HEK293 (cell line): Measurements from ENCODE around the gene WDR38.

Experiments
- ZBTB8A ChIP-seq: fragments of 450-650 bp; formaldehyde crosslinking; IDR thresholded peaks from 2 replicates; pipeline ENCODE4 v1.5.1; 2016; ENCODE audit warnings: missing biosample characterization, missing genetic modification characterization
- ZNF701 ChIP-seq: fragments of 450-650 bp; formaldehyde crosslinking; IDR thresholded peaks from 2 replicates; pipeline ENCODE4 v1.5.1; 2016; ENCODE audit warnings: missing biosample characterization, missing genetic modification characterization
- ZNF792 ChIP-seq: fragments of 450-650 bp; formaldehyde crosslinking; IDR thresholded peaks from 2 replicates; pipeline ENCODE4 v1.5.1; 2016; ENCODE audit warnings: missing biosample characterization, missing genetic modification characterization
- TF ChIP-seq, protein P1 (sequence below): fragments of 450-650 bp; formaldehyde crosslinking; IDR thresholded peaks from 2 replicates; pipeline ENCODE4 v1.5.1; 2016; ENCODE audit warnings: missing biosample characterization, missing genetic modification characterization
- TF ChIP-seq, protein P2 (sequence below): fragments of 450-650 bp; formaldehyde crosslinking; IDR thresholded peaks from 2 replicates; pipeline ENCODE4 v1.5.1; 2016; ENCODE audit warnings: missing biosample characterization, missing genetic modification characterization
- TF ChIP-seq, protein P3 (sequence below): fragments of 450-650 bp; formaldehyde crosslinking; IDR thresholded peaks from 2 replicates; pipeline ENCODE4 v1.5.1; 2016; ENCODE audit warnings: missing biosample characterization, missing genetic modification characterization

DNA sequence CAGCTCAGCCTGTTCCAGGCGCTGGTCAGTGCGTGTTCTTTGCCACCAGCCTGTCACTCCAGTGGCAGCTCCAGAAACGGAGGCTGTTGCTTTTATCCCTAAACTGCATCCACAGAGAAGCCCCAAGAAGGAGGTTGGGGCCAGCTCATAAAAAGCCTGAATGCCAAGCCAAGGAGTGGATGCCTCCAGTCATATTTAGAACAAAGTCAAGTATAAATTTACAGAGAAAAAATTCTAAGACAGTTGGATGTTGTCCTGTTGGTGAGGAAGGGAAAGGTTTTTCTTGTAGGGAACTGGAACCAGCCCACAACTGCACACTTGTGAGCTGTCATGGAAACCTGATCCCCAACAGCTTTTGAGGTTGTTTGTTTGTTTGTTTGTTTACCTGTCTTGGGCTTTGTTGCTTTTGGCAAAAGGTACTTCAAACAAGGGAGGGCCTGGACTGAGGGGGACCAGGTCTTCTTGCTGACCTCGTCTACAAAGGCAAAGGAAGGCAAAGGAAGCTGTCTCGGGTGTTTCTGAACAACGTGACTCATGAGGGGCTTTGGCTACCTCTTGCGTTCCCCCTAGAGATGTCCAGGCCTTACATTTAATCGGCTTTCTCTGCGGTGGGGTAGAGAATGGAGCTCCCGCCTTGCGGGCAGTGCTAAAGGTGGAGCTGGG, 39.6 kb upstream of the WDR38 start:
- TF ChIP-seq ZNF701 (tag by site-specific recombination) (no peak), ZNF792 (tag by site-specific recombination) (no peak), ZBTB8A (tag by site-specific recombination) (no peak)
- TF ChIP-seq, protein P1, sequence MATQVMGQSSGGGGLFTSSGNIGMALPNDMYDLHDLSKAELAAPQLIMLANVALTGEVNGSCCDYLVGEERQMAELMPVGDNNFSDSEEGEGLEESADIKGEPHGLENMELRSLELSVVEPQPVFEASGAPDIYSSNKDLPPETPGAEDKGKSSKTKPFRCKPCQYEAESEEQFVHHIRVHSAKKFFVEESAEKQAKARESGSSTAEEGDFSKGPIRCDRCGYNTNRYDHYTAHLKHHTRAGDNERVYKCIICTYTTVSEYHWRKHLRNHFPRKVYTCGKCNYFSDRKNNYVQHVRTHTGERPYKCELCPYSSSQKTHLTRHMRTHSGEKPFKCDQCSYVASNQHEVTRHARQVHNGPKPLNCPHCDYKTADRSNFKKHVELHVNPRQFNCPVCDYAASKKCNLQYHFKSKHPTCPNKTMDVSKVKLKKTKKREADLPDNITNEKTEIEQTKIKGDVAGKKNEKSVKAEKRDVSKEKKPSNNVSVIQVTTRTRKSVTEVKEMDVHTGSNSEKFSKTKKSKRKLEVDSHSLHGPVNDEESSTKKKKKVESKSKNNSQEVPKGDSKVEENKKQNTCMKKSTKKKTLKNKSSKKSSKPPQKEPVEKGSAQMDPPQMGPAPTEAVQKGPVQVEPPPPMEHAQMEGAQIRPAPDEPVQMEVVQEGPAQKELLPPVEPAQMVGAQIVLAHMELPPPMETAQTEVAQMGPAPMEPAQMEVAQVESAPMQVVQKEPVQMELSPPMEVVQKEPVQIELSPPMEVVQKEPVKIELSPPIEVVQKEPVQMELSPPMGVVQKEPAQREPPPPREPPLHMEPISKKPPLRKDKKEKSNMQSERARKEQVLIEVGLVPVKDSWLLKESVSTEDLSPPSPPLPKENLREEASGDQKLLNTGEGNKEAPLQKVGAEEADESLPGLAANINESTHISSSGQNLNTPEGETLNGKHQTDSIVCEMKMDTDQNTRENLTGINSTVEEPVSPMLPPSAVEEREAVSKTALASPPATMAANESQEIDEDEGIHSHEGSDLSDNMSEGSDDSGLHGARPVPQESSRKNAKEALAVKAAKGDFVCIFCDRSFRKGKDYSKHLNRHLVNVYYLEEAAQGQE (tag by site-specific recombination): no peak
- TF ChIP-seq, protein P2, sequence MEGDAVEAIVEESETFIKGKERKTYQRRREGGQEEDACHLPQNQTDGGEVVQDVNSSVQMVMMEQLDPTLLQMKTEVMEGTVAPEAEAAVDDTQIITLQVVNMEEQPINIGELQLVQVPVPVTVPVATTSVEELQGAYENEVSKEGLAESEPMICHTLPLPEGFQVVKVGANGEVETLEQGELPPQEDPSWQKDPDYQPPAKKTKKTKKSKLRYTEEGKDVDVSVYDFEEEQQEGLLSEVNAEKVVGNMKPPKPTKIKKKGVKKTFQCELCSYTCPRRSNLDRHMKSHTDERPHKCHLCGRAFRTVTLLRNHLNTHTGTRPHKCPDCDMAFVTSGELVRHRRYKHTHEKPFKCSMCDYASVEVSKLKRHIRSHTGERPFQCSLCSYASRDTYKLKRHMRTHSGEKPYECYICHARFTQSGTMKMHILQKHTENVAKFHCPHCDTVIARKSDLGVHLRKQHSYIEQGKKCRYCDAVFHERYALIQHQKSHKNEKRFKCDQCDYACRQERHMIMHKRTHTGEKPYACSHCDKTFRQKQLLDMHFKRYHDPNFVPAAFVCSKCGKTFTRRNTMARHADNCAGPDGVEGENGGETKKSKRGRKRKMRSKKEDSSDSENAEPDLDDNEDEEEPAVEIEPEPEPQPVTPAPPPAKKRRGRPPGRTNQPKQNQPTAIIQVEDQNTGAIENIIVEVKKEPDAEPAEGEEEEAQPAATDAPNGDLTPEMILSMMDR: no peak
- TF ChIP-seq, protein P3, sequence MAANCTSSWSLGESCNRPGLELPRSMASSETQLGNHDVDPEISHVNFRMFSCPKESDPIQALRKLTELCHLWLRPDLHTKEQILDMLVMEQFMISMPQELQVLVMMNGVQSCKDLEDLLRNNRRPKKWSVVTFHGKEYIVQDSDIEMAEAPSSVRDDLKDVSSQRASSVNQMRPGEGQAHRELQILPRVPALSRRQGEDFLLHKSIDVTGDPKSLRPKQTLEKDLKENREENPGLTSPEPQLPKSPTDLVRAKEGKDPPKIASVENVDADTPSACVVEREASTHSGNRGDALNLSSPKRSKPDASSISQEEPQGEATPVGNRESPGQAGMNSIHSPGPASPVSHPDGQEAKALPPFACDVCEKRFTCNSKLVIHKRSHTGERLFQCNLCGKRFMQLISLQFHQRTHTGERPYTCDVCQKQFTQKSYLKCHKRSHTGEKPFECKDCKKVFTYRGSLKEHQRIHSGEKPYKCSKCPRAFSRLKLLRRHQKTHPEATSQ: no peak
